GM18907 (cell line): ENCODE results near the gene CLEC16A.
A peak's percentile ranks its signal among the peaks of the same experiment; 100 is the strongest.
"Not testable (repeated sequence)": the region's sequence is repeated elsewhere in the genome, so short reads cannot be mapped to it uniquely, and the experiment has no call there.

Experiments
- ATAC-seq: cut with Tn5 transposase; IDR thresholded peaks from one replicate; pipeline ENCODE4 v1.9.1; 2021; ENCODE audit warnings: mild to moderate bottlenecking, moderate library complexity; ENCODE audit not compliant: unreplicated experiment

Gene CLEC16A

GRCh38 chr16:10965440-10966061, 21.2 kb downstream of the CLEC16A start:
- ATAC-seq = peak; percentile 68

GRCh38 chr16:10966129-10966528, 21.8 kb downstream of the CLEC16A start:
- ATAC-seq = no peak

DNA sequence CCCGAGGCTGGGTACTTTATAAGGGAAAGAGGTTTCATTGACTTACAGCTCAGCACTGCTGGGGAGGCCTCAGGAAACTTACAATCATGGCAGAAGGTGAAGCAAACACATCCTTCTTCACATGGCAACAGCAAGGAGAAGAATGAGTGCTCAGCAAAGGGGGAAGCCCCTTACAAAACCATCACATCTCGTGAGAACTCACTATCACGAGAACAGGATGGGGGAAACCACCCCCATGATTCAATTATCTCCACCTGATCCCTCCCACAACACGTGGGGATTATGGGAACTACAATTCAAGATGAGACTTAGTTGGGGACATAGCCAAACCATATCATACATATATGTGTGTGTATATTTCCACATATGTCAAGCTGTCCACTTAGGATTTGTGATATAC, 22.2 kb downstream of the CLEC16A start:
- ATAC-seq = not testable (repeated sequence)

DNA sequence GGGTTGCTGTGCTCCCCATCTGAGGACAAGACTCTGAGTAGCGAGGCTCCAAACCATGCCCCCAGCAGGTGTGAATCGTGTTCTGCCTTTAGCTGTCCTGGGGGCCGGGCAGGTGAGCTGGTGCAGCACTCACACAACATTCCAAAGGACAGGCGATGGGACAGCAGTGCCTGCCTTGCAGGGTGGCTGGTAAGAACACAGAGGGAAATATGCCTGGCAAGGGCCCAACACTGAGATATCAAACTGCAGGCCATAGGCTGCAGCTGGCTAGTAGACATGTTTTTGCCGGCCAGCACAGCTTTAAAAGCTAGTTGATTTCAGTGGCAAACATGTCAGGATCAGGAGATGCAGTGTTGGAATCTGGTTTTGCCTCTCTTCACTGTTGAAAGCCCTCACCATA, 23.6 kb downstream of the CLEC16A start:
- no peak for ATAC-seq

GRCh38 chr16:10968498-10968897, 24.1 kb downstream of the CLEC16A start:
- no peak for ATAC-seq

GRCh38 chr16:10969615-10970014, 25.3 kb downstream of the CLEC16A start:
- ATAC-seq = no peak

DNA sequence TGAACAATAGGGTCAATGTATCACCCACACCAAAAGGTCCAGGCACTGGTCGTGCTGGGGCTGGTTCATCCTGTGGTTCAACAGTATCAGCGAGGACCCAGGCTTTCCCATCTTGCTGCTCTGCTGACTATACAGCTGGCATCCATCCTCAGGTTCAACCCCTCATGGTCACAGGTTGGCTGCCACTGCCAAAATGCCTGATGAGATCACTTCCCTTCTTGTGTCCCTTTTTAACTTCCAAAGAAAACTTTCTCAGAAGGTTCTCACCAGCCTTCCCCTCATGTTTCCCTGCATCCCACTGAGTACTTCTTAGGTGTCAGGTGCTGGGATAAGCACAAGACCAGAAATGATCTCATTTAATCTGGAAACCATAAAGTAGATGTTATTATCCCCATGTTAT, 25.7 kb downstream of the CLEC16A start:
- no peak for ATAC-seq

DNA sequence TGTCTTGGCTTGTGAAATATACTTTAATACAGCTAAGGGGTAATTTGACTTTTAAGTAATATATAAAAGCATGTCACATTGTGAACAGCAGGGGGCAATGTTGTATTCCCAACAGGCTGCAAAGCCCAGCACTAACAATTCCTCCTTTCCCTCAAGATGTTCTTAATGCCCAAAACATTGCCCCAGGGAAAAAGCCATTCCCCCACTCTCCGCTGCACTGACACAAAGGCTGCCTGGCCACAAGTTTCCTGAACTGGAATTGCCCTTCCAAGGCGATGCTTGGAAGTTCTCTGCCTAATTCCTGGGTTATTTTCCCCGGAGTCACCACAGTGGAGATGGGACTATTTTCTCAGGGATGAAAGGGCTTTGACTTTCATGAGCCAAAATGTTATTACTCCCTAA, 27.2 kb downstream of the CLEC16A start:
- no peak for ATAC-seq

GRCh38 chr16:10972108-10972818, 27.9 kb downstream of the CLEC16A start:
- ATAC-seq = no peak

DNA sequence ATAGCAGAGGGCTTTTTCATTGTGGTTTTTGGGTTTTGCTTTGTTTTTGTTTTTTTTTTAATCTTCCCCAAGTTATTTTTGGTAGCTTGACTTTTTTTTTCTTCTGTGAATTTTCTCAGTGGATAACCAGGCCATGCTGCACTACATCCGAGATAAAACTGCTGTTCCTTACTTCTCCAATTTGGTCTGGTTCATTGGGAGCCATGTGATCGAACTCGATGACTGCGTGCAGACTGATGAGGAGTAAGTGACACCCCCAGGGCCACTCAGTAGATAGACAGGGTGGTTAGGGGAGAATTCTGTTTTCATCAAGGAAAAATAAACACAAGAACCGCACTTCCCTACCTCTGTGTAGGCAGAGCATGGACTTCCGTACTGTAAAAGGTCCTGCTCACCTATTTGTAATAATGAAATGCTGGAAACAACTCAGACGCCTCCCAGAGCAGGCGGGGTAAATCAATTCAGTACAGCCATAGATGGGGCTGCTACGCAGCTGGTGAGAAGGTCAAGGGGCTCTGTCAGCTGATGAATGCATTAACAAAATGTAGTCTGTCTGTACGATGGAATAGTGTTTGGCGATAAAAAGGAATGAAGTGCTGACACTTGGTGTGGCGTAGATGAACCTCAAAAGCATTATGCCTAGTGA, 28.6 kb downstream of the CLEC16A start:
- ATAC-seq = no peak

DNA sequence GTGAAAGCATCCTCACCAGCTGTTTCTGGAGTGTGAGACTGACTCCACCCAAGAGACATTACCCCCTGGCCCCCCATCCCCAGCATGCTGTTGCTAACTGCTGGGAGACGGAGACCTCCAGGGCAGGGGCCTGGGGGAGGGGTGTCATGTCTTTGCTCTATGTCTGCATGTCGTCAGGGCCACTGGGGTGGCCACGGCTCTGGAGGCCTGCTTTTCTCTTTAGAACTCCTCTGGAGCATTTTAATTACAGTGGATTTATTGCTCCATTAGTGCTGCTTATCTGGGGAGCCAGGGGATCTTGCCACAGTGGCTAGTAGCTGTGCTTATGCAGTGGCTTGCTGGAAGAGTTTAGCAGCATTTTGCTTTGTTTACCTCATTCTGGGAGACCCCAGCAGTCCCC, 32.3 kb downstream of the CLEC16A start:
- no peak for ATAC-seq

DNA sequence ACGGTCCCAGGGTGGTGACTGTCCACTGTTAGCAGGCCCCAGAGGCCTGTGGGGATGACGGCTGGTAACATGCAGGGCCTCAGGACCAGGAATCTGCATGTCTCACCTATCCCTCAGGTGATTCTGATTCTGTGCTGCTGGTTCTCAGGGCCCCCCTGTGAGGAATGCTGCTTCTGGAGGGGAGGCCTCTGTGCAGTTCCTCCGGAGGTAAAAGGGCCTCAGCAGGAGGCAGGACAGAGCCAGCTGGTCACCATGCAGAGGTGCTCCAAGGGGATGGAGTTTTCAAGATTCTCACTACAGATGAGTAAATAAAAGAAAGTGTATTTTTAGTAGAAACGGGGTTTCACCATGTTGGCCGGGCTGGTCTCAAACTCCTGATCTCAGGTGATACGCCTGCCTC, 33.8 kb downstream of the CLEC16A start:
- ATAC-seq = no peak

- ATAC-seq = no peak
Observed at GRCh38 chr16:10978871-10979446, 34.6 kb downstream of the CLEC16A start.

DNA sequence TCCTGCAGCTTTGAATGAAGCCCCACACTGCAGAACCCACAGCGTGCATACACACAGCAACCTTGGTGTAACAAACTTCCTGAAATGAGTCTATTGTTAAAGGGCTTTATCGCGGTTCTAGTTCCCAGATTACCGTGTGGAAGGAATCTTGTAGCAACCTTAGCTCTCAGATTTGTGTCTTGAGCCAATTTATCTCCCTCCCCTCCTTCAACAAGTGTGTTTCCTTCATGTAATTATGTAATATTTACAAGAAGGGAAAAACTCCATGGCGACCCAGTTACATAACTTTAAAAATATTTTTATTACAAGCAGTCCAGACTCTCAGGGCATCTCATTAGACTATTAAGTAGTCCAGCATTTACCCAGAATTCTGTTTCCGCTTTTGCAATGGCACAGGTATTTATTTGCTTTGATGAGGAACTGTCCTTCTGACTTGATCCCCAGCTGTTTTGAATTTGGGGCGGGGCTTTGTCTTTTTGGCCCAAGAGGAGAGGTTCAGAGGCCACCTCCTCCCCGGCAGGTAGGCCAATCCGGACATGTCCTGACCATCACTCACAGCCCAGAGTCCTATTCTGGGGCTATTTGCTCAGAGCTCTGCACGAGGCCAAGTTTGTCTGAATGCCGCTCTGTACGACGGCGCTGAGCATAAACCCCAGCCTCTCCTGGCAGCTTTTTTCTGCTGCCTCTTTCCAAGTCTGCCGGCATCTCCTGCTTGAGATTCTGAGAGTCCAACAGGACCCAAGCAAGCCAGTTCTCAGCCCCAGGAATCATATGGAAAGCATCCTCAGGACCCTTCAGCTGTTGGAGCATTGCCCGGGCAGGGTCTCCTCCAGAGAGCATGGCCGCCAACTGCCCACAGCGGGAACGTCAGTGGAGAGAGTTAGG, 35.6 kb downstream of the CLEC16A start:
- ATAC-seq = no peak

GRCh38 chr16:10980813-10981212, 36.4 kb downstream of the CLEC16A start:
- no peak for ATAC-seq

GRCh38 chr16:10981697-10982216, 37.4 kb downstream of the CLEC16A start:
- ATAC-seq = peak; percentile 73

DNA sequence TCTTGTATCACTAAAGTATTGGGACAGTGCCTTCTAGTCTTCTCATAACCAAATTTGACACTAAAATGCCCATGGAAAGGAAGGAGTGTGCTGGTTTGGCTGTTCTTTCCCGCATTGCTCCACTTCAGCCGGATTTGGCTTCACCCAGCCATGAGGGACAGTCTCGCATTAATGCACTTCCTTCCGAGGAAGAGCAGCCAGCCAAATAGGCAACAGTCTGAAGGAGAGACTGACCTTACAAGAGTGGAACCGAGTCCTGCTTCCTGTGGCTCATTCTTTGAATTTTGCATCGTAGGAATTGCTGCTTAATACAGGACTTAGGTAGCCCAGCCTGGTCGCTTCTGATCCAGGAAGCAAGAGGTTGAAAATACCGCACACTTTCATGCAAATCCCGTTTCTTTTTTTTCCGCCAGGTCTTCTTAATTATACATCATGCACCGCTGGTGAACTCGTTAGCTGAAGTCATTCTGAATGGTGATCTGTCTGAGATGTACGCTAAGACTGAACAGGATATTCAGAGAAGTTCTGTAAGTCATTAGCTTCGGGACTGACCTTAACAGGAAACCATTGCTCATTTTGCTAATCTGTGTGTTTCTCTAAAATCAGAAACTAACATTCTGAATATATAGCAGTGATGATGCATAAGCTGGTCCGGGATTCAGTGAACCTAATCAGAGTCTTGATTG, 38.2 kb downstream of the CLEC16A start:
- ATAC-seq = peak; percentile 62

DNA sequence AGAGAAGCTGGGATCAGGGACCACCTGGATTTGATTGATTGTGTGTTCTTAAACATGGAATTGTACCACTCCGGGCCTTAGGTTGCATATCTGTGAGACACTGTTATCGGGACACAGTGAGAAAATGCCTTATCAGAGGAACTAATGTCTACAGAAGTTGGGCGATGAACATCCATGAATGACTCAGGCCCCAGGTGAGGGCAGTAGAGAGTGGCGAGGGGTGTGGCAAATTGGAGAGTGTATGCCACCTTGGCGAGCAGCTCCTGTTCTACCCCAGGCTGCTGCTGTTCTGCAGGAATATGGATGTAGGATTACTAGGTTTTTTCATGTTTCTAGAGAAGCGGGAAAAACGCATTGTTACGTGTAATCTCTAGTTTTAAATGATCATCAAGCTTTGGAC, 38.8 kb downstream of the CLEC16A start:
- peak; percentile 28 for ATAC-seq

DNA sequence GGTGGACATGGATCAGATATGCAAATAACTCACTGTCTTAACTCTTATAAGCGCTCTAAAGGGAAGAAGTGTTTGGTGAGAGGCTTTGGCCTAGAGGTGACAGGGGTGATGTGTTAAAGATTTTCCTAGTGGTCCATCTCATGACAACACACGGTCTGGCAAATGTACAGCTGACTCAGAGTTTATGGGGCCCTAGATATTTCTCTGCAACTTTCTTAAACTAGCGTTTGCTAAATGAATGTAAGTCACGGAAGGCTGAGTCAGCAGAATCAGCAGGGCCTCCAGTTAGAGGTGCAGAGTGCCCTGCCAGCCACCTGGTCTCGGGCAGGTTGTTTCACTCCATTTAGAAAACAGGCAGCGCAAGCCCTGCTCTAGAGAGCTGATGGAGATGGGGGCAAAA, 40.1 kb downstream of the CLEC16A start:
- ATAC-seq = no peak
